Sciatic nerve (tissue), 2 donors: ENCODE measurements around the gene GPRIN2. TPM values are rescaled to one million over a fixed set of nuclear protein-coding genes. Genes with fewer than 3 reads are reported as not detected.
"Not testable (repeated sequence)": the region's sequence is repeated elsewhere in the genome, so short reads cannot be mapped to it uniquely, and the experiment has no call there.

Experiments
- ATAC-seq: fragments of 200-7000 bp; cut with Tn5 transposase; one replicate; pipeline ENCODE4 v1.9.1; 2020; ENCODE audit warnings: mild to moderate bottlenecking, moderate library complexity
- DNase-seq: peaks from one replicate; pipeline ENCODE4 v3.0.0-alpha.2; 2020; ENCODE audit warnings: low spot score
- intact Hi-C: fragments of 100-400 bp; cut with DNase I; formaldehyde crosslinking; loops from one replicate; pipeline ENCODE4 v1.14.2; 2022
- total RNA-seq: library from RNA; stranded (reverse); fragmentation: NEBNext Ultra II Directional; extraction: Animal tissue kit (Norgen Biotek cat#: 25700); gene quantifications from one replicate; pipeline ENCODE4 v1.2.1, GENCODE V29; 2021
- donor health status: DM: no; HTN: no; CAD: no.
- donor health status: DM: no; HTN: no; CAD: no.

GPRIN2 gene
- 2.0 TPM for total RNA-seq

- intact Hi-C loops = no loop called here
- ATAC-seq (no peak), DNase-seq (peak; percentile 66)
Measured at GRCh38 chr10:46556515-46557318, at the start of gene GPRIN2. Gene GPRIN2 (minus strand): TSS chr10:46556658. CDS start chr10:46550736, 5,922 bp downstream.

- DNase-seq, ATAC-seq, intact Hi-C loops: not testable (repeated sequence)
Measured at GRCh38 chr10:46600516-46600915, 44.1 kb upstream of the GPRIN2 start.

GRCh38 chr10:46597616-46598246 is 41.3 kb upstream of the GPRIN2 start:
- intact Hi-C loops, DNase-seq: not testable (repeated sequence)
- peak; percentile 79 for ATAC-seq

- intact Hi-C loops, DNase-seq, ATAC-seq: not testable (repeated sequence)
Measured at GRCh38 chr10:46596570-46596969, 40.1 kb upstream of the GPRIN2 start.

GRCh38 chr10:46594453-46595063 is 38.1 kb upstream of the GPRIN2 start:
- not testable (repeated sequence) for DNase-seq
- peak; percentile 88 for ATAC-seq

GRCh38 chr10:46593307-46593706 is 36.8 kb upstream of the GPRIN2 start:
- ATAC-seq, intact Hi-C loops, DNase-seq: not testable (repeated sequence)

More at GRCh38 chr10:46594453-46595063, 38.1 kb upstream of the GPRIN2 start:
- intact Hi-C loops = not testable (repeated sequence)

- ATAC-seq, intact Hi-C loops, DNase-seq: not testable (repeated sequence)
Measured at GRCh38 chr10:46591053-46591452, 34.6 kb upstream of the GPRIN2 start.

- intact Hi-C loops, ATAC-seq, DNase-seq: not testable (repeated sequence)
Measured at GRCh38 chr10:46589589-46589988, 33.1 kb upstream of the GPRIN2 start.

GRCh38 chr10:46588221-46588620 is 31.8 kb upstream of the GPRIN2 start:
- intact Hi-C loops, ATAC-seq, DNase-seq: not testable (repeated sequence)

GRCh38 chr10:46587546-46587945 is 31.1 kb upstream of the GPRIN2 start:
- ATAC-seq, DNase-seq, intact Hi-C loops: not testable (repeated sequence)

- ATAC-seq, intact Hi-C loops, DNase-seq: not testable (repeated sequence)
Measured at GRCh38 chr10:46585246-46585645, 28.8 kb upstream of the GPRIN2 start.

GRCh38 chr10:46584196-46584595 is 27.7 kb upstream of the GPRIN2 start:
- DNase-seq, intact Hi-C loops: not testable (repeated sequence)

GRCh38 chr10:46582568-46582967 is 26.1 kb upstream of the GPRIN2 start:
- ATAC-seq, intact Hi-C loops, DNase-seq: not testable (repeated sequence)

More at GRCh38 chr10:46584196-46584595, 27.7 kb upstream of the GPRIN2 start:
- ATAC-seq = not testable (repeated sequence)

- intact Hi-C loops, ATAC-seq, DNase-seq: not testable (repeated sequence)
Measured at GRCh38 chr10:46581997-46582396, 25.5 kb upstream of the GPRIN2 start.

- DNase-seq, intact Hi-C loops, ATAC-seq: not testable (repeated sequence)
Measured at GRCh38 chr10:46579378-46579777, 22.9 kb upstream of the GPRIN2 start.

GRCh38 chr10:46578474-46579178 is 22.2 kb upstream of the GPRIN2 start, which contains the start of gene SYT15:
Gene SYT15 (plus strand): TSS chr10:46579128. CDS start chr10:46579169, 41 bp downstream.
- DNase-seq, intact Hi-C loops, ATAC-seq: not testable (repeated sequence)

- intact Hi-C loops, DNase-seq, ATAC-seq: not testable (repeated sequence)
Measured at GRCh38 chr10:46577624-46578473, 21.4 kb upstream of the GPRIN2 start.
